Erythroblast (primary cell): ENCODE results near the gene PSKH1.

Experiments
- GATA1 ChIP-seq: IDR thresholded peaks from 2 replicates; pipeline ENCODE4 v1.6.1; 2011; ENCODE audit warnings: low read depth, mild to moderate bottlenecking, control low read depth, low read length, moderate library complexity
- POLR2A ChIP-seq: IDR thresholded peaks from 2 replicates; pipeline ENCODE4 v1.6.1; 2011; ENCODE audit warnings: mild to moderate bottlenecking, low read length

GRCh38 chr16:67961551-67961957, 68.5 kb downstream of the PSKH1 start:
- no peak for TF ChIP-seq POLR2A
- no peak for TF ChIP-seq GATA1
